NCI-H446 (cell line): ENCODE measurements around the gene CHST5.

ENCODE experiments used
- DNase-seq, 2 experiments: peaks; one replicate each; lab custom pipeline; 2025; lab: John Stamatoyannopoulos, UW

CHST5 gene

GRCh38 chr16:75506107-75506506 is 29.8 kb downstream of the CHST5 start:
- no peak for DNase-seq

- no peak for DNase-seq
Measured at GRCh38 chr16:75503801-75504200, 32.1 kb downstream of the CHST5 start.

DNA sequence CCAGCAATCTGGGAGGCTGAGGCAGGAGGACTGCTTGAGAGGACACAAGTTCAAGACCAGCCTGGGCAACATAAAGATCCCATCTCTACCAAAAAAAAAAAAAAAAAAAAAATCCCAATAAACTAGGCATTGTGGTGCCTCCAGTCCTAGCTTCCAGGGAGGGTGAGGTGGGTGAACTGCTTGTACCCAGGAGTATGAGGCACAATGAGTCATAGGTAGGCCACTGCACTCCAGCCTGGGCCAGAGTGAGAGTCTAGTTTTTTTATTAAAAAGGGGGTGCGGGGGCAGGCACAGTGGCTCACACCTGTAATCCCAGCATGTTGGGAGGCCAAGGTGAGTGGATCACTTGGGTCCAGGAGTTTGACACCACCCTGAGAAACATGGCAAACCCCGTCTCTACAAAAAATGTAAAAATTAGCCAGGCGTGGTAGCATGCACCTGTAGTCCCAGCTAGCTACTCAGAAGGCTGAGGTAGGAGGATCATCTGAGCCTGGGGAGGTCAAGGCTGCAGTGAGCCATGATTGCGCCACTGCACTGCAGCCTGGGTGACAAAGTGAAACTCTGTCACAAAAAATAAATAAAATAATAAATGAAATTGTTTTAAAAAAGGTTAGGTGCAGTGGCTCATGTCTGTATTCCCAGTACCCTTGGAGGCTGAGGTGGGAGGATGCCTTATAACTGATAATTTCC is 32.8 kb downstream of the CHST5 start:
- DNase-seq = no peak

- peak in 1 of 2 experiments; percentile 4 for DNase-seq
Measured at GRCh38 chr16:75501820-75502219, 34.1 kb downstream of the CHST5 start.

- no peak for DNase-seq
Measured at GRCh38 chr16:75501359-75501758, 34.5 kb downstream of the CHST5 start.

DNA sequence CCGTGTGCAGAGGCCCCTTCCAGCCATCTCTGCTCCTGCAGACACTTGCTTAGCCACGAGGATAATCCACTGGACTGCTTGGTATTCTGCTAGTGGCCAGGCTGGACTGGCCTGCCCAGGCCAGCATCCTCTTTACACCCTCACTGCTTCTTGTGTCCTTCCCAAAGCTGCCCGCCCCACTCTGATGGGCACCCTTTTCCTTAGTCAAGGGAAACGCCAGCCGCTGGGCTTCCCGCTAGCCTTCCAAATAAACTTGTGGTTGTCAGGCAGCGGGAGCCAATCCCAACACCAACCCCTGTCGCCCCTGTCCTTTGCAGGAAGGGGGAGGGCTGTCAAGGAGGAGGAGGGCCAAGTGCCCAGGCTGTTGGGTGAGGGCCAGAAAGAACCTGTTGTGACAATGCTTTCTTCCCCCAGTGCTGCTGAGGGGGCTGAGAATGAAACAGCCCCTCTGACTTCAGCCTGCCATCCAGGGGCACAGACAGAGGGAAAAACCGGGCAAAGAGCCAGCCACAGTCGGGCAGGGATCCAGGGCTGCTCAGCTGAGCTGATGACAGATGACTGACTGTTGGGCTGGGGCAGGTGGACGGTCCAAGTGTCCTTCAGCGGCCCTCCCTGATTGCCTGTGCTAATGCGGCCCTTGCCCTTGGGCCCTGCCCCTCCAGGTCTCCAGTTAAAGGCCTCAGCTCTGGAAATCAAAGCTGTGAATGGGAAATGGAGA is 37.1 kb downstream of the CHST5 start:
- peak in 1 of 2 experiments; percentile 47 for DNase-seq

- DNase-seq = peak; percentile 34 to 86
Measured at GRCh38 chr16:75497558-75497957, 38.4 kb downstream of the CHST5 start.

- DNase-seq = no peak
Measured at GRCh38 chr16:75495076-75495674, 40.7 kb downstream of the CHST5 start, which contains the start of gene CHST6. Gene CHST6 (minus strand): TSS chr16:75495441. CDS start chr16:75479828, 15,613 bp downstream.

DNA sequence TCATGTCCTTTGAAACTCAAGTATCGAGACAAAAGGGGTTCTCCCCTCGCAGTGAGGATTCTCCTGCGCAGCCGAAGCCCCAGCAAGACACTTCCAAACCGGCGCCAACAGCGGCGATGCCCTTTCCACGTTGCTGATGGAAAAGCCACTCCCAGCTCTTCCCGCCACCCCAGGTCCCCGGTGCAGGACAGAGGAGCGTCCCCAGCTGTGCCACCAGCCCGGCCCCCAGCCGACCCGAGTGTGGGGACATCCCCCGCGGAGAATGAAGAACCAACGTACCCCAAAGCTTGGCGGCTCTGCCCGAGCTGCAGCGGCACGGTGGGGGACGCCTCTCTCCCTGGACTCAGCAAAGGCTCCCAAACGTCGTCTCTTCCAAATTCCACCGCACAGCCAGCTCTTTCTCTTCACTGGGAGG is 41.2 kb downstream of the CHST5 start:
- no peak for DNase-seq

DNA sequence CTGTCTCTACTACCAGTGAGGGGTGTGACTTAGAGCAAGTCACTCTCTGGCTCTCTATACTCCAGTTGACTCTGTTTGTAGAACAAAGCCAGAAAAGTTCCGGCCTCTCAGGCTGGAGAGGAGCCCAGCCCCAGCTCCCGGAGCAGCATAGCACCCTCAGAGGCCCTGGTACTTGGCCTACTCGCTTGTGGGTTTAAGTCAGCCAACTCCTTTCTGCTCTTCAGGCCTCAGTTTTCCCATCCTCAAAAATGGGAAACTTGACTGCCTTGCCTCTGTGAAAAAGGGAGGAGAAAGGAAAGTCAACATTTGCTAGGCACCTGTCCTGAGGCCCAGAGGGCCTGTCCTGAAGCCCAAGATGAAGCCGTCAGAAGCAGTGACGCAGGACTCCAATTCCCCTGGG is 41.7 kb downstream of the CHST5 start:
- DNase-seq = no peak

DNA sequence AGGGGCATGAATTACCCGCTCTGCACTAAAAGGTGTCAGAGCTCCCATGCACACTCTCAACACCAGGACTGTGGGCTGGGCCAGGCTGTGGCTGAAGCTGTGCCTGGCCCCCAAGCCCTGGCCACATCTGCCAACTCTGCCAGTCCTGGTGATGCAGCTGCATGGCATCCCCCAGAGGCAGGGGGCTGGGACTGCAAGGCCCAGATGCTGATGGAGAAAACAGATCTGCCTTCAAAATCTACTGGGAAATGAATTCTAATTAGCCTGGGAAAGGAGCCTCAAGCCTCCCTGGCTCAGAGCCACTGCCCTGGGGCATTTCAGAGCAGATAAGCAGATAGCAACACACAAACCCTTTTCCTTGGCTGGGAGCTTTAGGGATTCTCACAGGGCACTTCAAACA is 44.0 kb downstream of the CHST5 start:
- peak in 1 of 2 experiments; percentile 35 for DNase-seq

- no peak for DNase-seq
Measured at GRCh38 chr16:75488322-75488721, 47.6 kb downstream of the CHST5 start.

DNA sequence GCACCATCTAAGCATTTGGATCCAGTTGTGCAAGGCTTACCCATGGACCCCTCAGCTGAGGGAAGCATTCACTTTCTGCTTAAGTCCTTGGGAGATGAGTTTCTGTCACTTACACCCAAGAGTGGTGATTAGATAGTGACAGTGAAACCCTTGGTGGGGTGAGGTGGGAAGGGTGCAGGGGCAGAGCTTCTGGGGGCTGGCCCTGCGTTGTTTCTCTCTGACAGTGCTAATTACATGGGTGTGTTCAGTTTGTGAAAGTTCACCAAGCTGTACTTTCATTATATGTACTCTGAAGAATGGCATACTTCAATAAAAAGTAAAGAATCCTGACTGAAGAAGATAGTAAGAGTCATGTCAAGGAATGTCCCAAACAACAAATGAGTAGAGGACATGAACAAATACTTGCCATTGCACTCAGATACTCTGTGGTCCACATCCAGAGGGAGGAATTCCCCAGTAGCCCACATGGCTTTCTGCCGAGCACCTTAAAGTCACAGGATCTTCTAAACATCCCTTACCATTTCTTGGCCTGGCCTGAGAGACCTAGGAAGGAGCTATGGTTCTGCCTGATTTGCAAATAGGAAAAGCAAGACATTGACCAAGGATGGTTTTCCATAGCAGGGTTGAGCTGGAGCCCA is 49.1 kb downstream of the CHST5 start:
- no peak for DNase-seq

DNA sequence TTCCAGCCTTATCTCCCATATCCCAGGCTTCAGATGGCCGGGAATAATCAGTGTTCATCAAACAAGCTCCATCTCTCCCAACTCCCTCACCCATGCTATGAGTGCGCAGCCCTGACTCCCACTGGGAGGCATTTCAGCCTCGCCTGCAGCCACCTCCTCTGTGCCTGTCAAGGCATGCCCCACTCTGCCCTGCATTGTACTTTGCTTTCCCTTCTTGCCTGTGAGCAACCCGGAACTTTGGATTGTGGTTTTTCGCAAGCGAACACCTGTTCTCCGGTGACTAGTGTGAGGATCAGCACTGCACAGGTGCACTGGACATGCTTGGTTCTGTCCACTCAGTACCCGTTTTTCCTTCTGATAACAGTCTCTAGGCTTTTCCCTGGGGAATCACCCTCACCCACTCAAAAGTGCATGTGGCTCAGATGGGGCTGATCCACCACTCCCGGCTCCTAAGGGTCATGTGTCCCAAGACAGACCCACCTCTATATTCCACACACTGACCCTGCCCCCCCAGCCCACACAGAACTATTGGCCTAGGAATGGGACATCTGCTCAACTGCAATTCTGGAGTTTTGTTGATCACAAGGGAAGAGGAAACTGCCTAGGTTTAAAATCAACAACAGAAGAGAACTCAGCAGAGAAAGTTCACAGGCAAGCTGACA is 49.8 kb downstream of the CHST5 start:
- no peak for DNase-seq

GRCh38 chr16:75485230-75486013 is 50.5 kb downstream of the CHST5 start:
- DNase-seq = no peak

DNA sequence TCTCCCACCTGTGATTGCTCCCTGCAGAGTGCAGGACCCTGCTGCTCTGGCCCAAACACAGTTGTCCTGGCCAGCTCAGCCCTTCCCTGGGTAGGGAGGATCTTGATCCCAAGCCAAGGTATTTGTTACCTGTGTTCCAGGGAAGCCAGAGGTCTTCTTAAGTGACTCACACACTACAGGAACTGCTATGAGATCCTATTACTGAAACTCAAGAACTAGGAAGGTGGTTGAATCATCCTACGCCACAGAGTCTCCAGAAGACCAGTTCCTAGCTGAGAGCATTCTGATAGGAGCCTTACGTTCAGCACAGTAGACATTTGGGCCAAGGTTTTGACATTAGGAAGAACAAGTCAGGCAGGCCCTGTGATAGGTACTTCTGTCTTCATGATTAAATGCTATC is 52.7 kb downstream of the CHST5 start:
- DNase-seq = no peak

DNA sequence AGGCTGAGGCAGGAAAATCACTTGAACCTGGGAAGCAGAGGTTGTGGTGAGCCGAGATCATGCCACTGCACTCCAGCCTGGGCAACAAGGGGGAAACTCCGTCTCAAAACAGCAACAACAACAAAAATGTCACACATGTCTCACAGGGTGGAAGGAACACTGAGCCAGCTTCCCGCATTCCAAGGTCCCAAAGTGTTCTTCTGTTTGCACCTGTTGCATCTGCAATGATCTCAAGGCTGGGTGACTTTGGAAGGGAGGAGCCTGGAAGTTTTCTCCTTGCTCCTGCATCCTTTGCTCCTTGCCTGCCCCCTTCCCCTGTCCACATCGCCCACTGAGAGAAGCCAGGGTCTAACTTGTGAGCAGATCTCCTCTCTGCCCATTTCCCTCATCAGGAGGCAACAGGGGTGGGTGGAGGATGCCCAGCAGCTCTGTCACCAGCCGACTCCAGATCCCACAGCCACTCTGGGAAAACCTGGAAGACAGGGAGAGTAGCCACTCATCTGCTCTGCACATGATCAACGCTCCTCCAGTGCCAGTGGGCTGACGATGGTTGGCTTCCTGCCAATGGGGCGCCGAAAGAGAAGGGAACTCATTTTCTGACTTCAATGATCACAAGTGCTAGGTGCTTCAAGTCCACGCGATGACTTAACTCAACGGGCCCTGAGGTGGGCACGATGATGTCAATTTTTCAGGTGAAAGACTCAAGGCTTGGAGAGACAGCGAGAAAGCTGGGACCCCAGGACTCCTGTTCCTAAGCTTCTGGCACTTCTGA is 53.3 kb downstream of the CHST5 start:
- DNase-seq = no peak

GRCh38 chr16:75481475-75481874 is 54.4 kb downstream of the CHST5 start:
- no peak for DNase-seq

- DNase-seq = no peak
Measured at GRCh38 chr16:75479421-75479990, 56.4 kb downstream of the CHST5 start.
